GM19240 (cell line): ENCODE data around the gene ITPR1.

Experiments used
- DNase-seq: peaks from one replicate; pipeline ENCODE4 v3.0.0; 2011; ENCODE audit warnings: low spot score; ENCODE audit not compliant: insufficient read length

The ITPR1 gene

DNA sequence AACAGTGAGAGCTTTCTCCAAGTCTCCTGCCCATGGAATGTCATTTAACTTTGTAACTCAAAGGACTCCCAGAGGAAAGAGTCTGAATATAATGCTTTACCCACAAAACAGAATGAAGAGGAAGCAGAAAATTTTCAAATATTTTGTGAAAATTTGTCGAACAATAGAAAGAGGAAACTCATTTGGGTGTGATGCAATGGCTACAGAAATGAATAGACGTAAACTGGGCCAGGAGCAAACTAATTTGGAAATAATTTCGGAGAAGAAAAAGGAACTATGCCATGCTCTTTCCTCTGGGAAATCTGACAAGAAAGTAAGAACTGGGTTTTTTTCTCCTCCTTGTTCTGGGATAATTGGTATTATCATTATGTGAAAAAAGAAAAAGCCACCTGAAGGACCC is 14.9 kb upstream of the ITPR1 start:
- no peak for DNase-seq

DNA sequence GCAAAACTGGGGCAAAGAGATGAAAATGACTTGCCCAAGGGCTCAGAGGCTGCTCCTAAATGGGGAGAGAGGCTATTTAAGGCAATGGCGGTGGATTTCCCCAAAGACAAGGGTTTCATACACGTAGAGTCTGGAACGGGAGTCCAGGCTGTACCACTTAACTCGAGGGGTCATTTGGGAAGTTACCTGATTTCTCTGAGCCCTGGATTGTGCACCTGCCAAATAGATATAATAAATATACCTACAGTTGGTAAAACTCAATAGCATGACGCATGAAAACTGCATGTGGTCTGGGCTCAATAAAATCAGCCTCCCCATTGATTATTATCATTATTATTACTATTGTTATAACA is 1.3 kb upstream of the ITPR1 start:
- DNase-seq = no peak

DNA sequence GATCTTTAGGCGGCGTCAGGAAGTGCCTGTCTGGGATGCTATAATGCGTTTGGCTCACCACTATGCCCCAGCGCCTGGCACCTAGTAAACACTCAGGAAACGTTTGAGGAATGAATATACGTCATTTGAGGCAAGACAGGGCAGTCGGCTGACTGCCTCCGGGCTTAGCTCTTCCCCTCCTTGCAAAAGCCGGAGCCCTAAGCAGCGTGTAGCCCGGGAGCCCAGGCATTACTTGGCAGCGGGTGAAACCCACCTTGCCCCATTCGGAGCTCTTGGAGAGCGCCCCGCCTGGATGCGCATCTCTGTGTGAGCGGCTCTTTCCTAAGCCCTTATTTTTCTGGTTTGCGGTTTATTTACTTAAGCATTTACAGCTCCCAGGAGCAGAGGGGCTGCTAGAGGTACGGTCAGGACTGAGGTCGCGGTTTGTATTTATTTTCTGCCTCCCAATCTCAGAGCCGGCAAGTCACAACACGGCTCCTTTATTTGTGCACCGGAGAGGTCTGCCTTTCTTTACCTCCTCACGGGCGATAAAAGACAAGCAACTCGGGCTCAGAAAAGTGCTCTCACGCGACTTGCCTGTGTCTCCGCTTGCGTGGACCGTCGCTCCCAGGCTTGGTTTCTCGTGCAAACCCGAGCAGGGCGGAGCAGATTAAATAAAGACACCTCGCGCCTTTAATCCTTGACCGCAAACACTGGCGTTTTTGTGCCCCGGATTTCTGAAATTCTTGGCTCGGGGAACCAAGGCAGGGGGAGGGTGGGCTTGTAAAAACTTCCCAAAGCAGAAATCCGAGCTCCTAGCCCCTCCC is 737 bp upstream of the ITPR1 start:
- DNase-seq = no peak

DNA sequence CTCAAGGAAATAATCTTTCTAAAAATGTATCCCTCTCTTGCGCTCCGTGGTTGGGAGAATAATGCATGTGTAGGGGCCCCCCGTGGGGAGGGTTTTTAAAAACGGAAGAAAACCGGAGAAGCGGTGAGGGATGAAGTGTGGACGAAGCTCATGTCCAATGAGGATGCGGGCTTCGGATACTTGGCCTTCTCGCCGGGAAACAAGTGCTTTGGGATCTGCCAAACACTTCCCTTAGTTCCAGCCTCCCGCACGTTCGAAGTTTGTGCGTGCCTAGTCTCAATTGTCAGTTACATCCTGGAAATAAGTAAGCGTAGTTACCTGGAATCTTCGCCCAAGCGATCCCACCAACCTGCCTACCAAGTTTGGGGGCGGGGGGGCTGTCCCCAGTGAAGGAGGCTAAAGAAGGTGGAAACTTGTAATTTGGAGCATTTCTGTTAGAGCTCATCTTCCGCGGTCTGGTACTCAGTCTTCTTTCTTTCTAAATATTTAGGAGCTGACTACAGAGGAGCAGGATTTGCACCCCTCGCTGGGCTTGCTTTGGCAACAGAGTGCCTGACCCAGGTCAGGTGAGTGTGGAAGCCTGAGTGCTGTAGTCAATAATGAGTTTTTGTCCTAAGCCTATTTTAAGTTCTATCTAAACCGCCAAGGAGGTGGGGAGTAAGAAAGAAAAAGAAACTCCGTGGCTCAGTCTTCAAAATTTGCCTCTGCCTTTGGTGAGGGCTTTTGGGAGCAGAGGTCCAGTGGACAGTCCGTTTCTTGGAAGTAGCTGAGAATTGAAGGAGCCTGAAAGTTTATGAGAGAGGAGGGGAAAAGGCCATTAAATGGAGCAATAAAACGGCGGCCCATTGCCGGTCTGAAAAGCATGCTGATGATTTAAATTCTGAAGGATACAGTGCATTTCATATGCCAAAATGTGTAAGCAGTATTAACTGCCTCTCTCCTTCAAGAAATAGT is 1.1 kb downstream of the ITPR1 start:
- DNase-seq = no peak

DNA sequence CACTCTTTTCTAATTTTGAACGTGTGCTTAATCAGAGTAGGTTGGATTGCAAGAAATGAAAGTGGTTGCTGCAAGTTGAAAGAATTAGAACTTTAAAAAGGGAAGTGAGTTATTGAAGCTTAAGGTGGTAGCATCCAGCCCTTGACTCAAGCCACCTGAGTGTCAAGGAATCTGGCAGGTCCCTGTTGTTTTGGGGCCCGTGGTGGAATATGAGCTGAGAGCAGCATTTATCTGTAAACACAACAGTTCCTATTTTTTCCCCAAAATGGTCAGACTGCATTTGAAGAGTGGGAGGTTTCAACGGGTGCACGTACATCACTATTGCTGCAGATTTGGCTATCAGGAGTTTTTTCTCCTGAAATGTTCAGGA is 1.7 kb downstream of the ITPR1 start:
- DNase-seq = no peak

DNA sequence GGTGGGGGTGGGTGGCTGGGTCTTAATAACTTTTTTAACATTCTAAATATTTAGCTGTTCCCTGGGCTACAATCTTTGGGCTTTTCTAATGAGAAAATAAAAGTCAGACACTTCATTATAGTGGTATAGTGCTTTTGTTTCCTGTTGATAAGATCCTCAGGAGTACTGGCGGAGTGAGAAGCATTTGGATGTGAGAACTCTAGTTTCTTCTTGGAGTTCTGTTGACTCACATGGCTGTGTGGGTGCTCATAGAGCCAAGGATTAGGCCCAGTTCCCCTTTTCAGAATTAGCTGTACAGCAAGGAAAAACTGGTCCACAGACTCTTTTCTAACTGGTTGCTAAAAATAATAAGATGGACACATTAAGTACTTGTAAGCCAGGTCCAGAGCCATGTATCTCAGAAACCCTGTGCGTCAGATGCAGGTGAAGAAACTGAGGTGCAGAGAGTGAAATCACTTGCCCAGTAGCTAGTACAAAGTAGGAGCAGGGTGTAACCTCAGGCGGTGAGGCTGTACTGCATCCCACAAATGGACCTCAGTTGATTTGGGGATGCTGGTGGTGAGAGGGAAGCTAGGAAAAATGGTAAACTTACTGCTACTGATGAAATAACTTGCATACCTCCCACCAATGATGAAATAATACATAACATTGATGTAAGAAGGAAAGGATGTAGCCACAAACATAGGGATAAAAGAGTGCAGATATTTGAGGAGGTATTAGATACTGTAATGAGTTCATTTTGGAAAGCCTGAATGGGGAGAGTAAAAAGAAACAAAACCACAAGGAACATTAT is 2.3 kb downstream of the ITPR1 start:
- DNase-seq = no peak

DNA sequence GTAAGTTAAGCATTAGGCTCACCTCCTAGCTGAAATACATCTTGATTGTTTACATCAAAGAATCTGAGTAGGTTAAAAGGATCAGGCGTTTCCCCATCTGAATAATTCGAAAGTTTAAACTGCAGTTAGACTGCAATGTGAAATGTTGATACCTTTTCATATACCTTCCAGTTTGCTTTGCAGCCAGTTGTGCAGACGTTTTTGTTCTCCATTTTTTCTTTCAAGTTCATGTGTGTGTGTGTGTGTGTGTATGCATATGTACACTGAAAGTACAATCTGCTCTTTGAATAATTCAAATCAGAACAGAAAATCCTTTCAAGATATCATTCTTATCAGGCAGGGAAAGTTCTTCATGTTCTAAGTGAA is 2.9 kb downstream of the ITPR1 start:
- DNase-seq = no peak

DNA sequence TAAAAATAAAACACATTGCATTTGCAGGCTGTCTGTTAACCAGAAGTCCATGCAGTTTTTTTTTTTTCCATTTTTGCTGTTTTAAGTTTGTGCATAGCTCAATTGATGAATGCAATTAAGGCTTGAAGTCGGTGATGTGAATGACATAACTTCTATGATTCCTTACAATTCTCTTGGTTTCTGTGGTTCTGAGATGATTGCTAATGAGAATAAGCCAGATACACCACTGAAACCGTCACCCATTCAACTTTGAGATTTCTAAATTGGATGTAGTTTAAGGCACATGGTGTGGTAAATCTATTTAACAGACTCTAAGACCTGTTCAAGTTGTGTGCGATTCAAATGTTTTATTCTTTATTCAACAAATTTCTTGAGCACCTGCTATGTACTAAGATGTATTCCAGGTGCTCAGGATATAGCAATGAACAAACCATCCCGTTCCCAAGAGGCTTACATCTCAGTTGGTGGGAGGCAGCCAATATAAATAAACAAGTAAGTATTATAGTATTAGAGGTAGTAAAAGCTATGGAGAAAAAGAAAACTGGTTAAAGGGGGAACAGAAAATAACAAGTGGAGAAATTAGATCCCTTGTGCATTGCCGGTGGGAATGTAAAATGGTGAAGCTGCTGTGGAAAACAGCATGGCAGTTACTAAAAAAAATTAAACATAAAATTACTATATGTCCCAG is 4.0 kb downstream of the ITPR1 start:
- no peak for DNase-seq

DNA sequence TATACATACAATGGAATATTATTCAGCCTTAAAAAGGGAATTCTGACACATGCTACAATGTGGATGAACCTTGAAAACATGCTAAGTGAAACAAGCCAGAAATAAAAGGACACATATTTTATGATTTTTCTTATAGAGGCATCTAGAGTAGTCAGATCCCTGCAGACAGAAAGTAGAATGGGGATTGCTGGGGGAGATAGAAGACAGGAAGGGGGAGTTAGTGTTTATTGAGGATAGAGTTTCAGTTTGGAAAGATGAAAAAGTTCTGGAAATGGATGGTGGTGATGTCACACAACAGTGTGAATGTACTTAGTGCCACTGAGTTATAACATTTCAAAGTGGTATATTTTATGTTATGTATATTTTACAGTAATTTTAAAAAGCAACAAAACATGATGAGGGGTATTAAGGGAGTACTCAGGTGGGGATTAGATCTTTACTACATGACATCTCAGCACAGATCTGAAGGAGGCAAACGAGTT is 4.7 kb downstream of the ITPR1 start:
- DNase-seq = no peak

DNA sequence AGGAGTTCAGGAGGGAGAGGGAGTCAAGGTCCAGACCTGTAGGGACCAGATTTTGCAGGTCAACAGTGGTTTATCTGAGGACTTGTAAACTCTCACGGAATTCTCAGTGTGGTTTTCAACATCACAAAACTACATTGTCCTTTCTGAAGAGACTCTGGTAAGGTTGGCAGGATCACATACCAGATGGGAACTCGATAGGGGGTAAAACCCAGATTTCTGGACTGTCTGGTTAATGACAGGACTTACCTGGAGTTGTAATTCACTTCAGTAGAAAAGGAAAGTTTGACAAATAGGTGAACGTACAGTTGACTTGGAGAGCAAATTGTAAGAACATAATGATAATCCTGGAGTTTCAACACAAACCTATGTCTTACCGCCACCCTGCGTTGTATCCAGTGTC is 5.3 kb downstream of the ITPR1 start:
- no peak for DNase-seq

DNA sequence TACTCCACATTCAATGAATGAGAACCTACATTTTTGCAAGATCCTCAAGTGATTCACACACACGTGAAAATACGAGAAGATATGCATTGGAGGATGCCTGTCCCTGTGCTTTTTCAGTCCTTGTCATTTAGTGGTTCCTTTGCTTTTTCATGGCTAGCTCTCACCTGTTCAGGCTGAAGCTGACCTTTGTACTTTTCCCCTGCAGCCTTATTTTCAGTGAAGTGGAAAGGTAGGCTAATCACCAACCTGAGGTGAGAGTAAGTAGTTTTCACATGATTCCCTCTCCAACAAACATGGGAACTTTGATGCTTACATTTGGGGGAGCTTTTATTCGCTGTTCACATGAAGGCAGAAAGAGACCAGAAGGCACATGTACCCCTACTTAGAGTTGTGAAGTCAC is 8.3 kb downstream of the ITPR1 start:
- DNase-seq = no peak

DNA sequence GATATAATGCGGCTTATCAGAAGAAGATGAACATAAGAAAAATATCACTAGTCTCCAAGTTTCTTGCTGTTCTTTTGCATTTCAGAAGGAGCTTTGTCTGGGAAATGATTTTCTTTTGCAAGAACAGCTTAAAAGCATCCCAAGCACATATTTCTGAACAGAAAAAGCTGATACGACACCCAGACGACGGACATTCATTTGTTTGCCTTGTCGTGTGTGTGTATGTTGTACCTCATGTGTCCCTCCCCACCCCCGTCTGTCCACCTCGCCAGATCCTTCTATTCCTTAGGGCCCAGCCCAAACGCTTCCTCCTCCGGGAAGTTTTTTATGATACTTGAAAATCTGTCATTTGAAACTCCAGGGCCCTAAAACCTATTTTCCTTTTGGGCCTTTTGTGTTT is 8.8 kb downstream of the ITPR1 start:
- no peak for DNase-seq

DNA sequence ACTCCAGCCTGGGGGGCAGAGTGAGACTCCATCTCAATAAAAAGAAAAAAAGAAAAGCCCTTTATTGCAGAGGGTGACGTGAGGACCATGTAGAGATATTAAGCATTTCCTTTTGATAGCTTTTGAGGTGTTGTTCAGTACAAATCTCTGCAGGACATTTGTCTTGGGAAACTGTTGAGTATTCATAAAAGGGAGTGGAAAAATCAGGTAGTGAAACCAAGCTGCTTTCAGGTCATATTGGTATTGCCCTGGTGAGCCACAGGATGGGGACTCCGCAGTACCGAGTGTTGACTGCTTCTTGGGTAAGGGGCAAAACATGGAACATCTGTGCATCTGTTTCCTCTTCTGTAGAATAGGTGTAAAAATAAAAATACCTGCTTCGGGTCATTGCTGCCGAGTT is 9.9 kb downstream of the ITPR1 start:
- DNase-seq = no peak

DNA sequence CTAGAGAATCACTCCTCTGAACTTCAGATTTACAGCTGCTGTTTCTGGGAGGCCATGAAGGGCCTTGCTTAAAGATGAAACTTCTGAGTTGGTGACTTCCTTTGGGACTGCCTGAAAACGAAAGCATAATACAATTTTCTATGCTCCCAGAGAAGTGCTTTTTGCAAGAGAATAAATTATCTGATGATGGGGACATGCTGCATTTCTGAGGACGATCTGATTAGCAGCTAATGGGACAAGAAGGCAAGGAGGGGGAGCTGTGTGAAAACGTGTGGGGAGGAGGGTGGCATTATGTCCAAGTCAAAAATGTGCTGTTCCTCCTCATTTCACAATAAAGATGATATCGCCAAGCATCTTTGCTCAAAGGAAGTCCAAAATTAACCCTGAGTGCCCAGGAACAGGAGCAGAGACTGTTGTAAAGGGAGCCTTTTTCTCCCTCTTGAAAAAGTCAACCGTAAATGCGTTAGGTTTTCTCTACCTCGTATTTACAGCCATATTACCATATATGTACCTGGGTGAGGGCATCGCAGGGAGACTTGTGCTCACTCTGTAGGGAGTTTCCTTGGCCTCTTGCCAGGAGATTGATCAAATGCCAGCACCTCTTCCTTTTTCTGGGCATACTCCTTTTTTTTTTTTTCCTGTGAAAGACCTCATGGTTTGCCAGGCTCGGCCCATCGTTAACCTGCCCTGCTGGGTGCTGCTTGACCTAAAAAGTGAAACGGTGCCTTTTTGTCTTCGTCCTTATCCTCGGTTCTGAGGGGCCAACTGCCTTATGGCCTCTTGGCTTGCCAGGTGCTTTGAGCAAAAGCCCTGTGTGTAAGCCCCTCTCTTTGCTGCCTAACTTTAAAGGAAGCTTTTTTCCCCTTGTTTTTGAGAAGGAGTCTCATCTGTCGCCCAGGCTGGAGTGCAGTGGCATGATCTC is 11.5 kb downstream of the ITPR1 start:
- no peak for DNase-seq

DNA sequence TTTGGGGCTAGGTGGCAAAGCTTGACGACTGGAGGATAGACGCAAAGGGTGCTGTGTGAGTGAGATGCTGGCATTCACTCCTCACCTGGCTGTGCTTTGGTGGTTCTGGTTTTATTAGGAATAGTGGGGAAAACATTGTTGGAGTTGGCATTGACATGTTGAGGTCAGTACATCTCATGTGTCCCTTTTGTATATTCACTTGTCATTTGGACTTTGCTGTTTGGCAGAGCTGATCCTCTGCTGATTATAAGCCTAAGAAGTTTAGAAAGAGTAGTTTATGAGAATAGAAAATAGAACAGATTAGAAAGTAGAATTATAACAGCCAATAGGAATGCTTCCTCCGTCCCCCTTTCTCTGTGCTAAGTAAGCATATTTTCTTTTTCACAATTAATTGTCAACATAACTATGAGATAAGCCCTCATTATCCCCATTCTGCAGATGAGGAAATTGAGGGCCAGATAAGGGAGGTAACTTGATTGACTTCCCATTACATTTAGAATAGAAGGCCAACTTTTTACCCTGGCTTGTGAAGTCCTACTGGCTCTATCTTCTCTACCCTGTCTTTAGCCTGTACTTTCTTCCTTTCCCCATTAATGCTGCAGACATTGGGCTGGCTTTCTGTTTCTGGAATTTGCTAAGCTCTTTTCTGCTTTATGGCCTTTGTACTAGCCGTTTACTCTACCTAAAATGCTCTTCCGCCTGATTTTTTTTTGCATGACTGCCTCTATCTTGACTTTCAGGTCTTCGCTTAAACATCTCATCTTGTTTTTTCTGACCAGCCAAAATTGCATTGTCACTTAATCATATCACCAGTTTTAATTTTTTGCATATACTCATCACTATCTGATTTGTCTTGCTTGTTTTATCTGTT is 12.8 kb downstream of the ITPR1 start:
- no peak for DNase-seq

DNA sequence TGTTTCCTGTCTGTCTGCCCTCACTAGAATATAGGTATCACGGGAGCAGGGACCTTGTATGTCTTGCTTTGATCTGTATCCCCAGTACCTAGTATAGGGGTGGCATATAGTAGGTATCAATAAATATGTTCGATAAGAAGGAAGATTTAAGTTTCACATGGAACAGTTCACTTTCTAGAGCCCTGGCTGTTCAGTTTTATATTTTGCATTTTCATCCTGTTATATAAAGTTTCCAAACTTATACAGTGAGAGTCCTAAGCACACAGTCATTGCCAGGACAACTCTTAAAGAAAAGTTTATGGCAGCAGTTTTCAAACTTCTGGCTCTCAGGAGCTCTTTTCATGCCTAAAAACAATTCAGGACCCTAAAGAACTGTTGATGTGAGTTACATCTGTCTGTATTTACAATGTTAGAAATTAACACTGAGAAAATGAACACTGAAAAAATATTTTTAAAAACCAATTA is 13.4 kb downstream of the ITPR1 start:
- DNase-seq = no peak

DNA sequence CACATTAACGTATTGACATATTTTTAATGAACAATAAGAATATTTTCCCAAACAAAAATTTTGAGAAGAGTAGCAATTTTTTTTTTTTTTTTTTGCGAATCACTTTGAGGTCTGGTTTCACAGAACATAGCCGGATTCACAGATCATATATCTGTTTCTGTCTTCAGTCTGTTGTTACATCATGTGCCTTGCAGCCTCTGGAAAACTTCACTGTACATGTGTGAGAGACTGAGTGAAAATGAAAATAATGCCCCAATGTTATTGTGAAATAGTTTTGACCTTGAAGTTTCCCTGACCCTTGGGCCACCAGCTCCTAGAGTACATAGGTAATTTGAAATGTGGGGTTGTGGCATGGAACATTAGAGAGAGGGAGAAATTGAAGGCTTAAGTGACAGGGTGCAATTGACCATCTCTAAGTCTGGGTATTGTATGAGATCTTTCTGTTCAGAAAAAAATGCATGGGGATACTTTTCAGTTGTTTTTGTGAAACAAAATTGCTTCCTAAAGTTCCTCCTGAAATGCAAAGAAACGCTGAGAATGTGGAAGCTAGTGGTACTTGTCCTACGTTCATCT is 14.0 kb downstream of the ITPR1 start:
- DNase-seq = no peak

DNA sequence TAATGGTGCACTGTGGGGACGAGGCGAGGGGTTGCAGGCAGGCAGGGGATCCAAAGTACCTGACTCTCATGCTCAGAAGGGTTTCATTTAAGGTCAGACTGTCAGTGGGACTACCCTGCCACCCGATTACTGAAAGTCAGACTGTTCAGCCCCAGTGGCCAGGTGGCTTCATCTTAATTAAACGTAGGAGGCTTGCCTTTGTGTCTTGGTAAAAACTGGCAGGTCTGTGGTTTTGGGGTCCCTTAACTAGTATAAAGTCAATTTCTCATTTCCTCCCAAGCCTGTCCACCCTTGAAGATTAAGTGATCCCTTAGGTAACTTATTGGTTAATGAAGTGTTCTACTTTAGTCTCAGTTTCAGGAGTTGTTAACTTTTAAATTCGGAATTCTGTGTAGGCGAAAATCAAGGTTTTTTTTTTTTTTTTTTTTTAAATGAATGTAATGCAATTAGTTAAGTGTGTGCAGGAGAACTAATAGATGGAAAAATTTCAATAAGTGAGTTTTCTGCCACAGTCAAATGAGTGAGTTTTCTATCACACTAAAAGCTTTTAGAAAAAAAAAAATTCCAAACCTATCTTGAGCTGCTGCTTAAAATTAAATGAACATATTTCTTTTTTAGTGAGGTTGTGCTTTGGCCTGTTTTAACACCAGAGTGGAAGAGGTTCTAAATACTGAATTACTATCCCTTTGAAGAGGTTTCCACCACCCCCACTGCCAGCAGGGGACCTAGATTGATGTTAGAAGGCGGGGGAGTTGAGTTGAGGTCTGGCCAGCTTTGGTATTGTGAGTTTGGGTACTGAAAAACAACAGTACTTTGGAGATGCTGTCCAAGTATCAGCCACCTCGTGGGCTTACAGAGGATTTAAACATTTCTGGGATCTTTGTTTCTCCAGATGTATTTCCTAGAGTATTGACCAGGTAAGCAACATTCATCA is 15.2 kb downstream of the ITPR1 start:
- DNase-seq = peak; percentile 47
